NCI-H446 treated with DMSO at 0.1 percent for 48 hours (cell line): Measurements from ENCODE around the gene LRRC45.

Experiments
- DNase-seq: peaks from one replicate; lab custom pipeline; 2025; lab: John Stamatoyannopoulos, UW

Gene LRRC45

GRCh38 chr17:82008258-82008940 is 14.7 kb upstream of the LRRC45 start:
- DNase-seq, result no peak

GRCh38 chr17:82008941-82009405 is 14.1 kb upstream of the LRRC45 start:
- no peak for DNase-seq

- no peak for DNase-seq
These were observed 13.7 kb upstream of the LRRC45 start for GRCh38 chr17:82009413-82009812.

- no peak for DNase-seq
These were observed 12.3 kb upstream of the LRRC45 start for GRCh38 chr17:82010575-82011525.

GRCh38 chr17:82011617-82012187 is 11.4 kb upstream of the LRRC45 start:
- DNase-seq, result no peak

GRCh38 chr17:82012261-82012639 is 10.9 kb upstream of the LRRC45 start:
- DNase-seq, result no peak

GRCh38 chr17:82012640-82013295 is 10.3 kb upstream of the LRRC45 start:
- no peak for DNase-seq

- no peak for DNase-seq
These were observed 9.8 kb upstream of the LRRC45 start for GRCh38 chr17:82013341-82013740.

GRCh38 chr17:82013772-82014321 is 9.3 kb upstream of the LRRC45 start:
- DNase-seq, result no peak

GRCh38 chr17:82014432-82014831 is 8.7 kb upstream of the LRRC45 start:
- no peak for DNase-seq

GRCh38 chr17:82014971-82015310 is 8.2 kb upstream of the LRRC45 start:
- DNase-seq, result no peak

GRCh38 chr17:82015311-82015971 is 7.7 kb upstream of the LRRC45 start:
- no peak for DNase-seq

- DNase-seq, result no peak
These were observed 6.8 kb upstream of the LRRC45 start for GRCh38 chr17:82016061-82016874.

- no peak for DNase-seq
These were observed 6.1 kb upstream of the LRRC45 start for GRCh38 chr17:82016875-82017459.

GRCh38 chr17:82017612-82018151 is 5.4 kb upstream of the LRRC45 start:
- DNase-seq, result no peak

GRCh38 chr17:82018152-82018988 is 4.7 kb upstream of the LRRC45 start:
- no peak for DNase-seq

GRCh38 chr17:82018989-82019689 is 4.0 kb upstream of the LRRC45 start:
- DNase-seq, result no peak
